ENCODE measurements around the gene AP4M1. TPM values are rescaled to one million over a fixed set of nuclear protein-coding genes. Genes with fewer than 3 reads are reported as not detected.

AP4M1 gene
- total and polyA plus RNA-seq, 2 donors (not counting 1 experiment from before 2014, with no cell fraction given) = 17.2 to 19.6 TPM

DNA sequence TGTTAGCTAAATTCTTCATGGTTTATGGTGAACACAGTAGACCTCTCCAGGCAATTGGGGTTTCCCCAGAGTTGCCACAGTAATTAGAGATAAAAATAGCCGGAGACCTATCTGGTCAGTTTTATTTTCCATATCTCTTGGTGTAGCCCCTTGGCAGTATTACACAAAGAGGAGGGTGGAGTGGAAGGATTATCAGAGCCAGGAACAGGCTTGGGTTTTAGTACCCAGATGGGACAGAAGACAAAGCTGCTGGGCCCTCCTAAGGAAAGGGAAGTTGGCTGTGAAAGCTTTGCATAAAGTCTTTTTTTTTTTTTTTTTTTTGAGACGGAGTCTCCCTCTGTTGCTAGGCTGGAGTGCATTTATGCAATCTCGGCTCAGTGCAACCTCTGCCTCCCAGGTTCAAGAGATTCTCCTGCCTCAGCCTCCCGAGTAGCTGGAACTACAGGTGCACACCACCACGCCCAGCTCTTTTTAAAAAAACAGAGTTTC is 42.1 kb upstream of the AP4M1 start:
- Histone ChIP-seq H3K9me3 (ENCODE audit: control insufficient read depth, insufficient read depth, low read depth, low read length) (no peaks in the 10 kb centered on the region), H3K27me3 (ENCODE audit: control insufficient read depth, insufficient read depth, low read length) (no peaks in the 10 kb centered on the region), H2AFZ (ENCODE audit: low read length) (no peak overlapping the region), H3K4me3 (replicated peaks in 1 of 4; ENCODE audit: control extremely low read depth in 1 of 4, insufficient read depth in 1 of 4, low read depth in 3 of 4, low read length in 4 of 4) (no peak overlapping the region), H4K20me1 (ENCODE audit: control insufficient read depth, extremely low read depth, insufficient read depth, low read length) (no peaks in the 10 kb centered on the region), H3K4me1 (ENCODE audit: control insufficient read depth, extremely low read depth, insufficient read depth, low read length) (no peaks in the 10 kb centered on the region), H3K9ac (ENCODE audit: insufficient read depth, low read length) (no peak overlapping the region), H3K79me2 (ENCODE audit: control insufficient read depth, insufficient read depth, low read length) (no peaks in the 10 kb centered on the region), H3K27ac (ENCODE audit: insufficient read depth, low read length) (no peak overlapping the region), H3K36me3 (ENCODE audit: control insufficient read depth, insufficient read depth, low read length) (peaks cover 10% of the 10 kb centered on the region), H3K4me2 (ENCODE audit: extremely low read depth, insufficient read depth, low read length) (no peak overlapping the region)
- TF ChIP-seq EZH2 (IDR thresholded peaks at IDR 0.05; ENCODE audit: low read length, missing control alignments) = no peak
- TF ChIP-seq, protein P1, sequence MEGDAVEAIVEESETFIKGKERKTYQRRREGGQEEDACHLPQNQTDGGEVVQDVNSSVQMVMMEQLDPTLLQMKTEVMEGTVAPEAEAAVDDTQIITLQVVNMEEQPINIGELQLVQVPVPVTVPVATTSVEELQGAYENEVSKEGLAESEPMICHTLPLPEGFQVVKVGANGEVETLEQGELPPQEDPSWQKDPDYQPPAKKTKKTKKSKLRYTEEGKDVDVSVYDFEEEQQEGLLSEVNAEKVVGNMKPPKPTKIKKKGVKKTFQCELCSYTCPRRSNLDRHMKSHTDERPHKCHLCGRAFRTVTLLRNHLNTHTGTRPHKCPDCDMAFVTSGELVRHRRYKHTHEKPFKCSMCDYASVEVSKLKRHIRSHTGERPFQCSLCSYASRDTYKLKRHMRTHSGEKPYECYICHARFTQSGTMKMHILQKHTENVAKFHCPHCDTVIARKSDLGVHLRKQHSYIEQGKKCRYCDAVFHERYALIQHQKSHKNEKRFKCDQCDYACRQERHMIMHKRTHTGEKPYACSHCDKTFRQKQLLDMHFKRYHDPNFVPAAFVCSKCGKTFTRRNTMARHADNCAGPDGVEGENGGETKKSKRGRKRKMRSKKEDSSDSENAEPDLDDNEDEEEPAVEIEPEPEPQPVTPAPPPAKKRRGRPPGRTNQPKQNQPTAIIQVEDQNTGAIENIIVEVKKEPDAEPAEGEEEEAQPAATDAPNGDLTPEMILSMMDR (conservative IDR thresholded peaks at IDR 0.05 in 1 of 2, IDR thresholded peaks at IDR 0.05 in 1 of 2; ENCODE audit: low read depth in 1 of 2, low read length in 2 of 2) = no peak
- DNase-seq (ENCODE audit: low read depth in 2 of 2) = no peak

DNA sequence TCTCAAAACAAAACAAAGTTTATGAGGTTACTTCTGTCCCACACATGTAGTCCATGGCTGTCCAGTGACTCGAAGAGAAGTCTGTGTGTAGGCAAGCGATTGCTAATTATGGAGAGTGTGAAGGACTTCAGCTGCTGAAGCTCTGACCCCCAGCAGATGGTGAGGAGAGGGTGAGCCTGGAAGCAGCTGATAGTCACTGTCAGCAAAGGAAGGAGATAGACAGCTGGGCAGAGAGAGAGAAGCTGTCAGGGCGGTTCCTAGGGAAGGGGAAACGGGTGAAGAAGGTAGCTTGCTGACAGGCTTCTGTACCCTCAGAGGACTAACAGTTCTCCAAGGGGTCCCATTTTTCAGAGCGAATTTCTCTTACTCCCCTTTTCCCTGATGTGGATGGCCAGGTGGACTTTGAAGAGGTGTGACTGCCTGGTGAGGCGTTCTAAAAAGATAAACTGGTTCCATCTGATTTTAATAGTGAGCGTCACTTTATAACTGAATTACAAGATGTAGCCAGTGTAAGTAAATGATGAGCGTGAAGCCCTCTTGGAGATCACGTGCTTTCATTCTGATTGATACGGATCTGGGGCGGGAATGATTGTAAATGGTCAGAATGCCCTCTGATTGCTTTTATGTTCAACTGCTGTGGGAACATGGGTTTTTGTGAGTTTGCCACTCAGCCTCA is 39.8 kb upstream of the AP4M1 start:
- Histone ChIP-seq H3K27me3 (ENCODE audit: control insufficient read depth, insufficient read depth, low read length) (no peaks in the 10 kb centered on the region), H3K4me3 (replicated peaks in 1 of 4; ENCODE audit: control extremely low read depth in 1 of 4, insufficient read depth in 1 of 4, low read depth in 3 of 4, low read length in 4 of 4) (no peak overlapping the region), H3K9me3 (ENCODE audit: control insufficient read depth, insufficient read depth, low read depth, low read length) (no peaks in the 10 kb centered on the region), H3K4me2 (ENCODE audit: extremely low read depth, insufficient read depth, low read length) (no peak overlapping the region), H2AFZ (ENCODE audit: low read length) (no peak overlapping the region), H4K20me1 (ENCODE audit: control insufficient read depth, extremely low read depth, insufficient read depth, low read length) (no peaks in the 10 kb centered on the region), H3K27ac (ENCODE audit: insufficient read depth, low read length) (no peak overlapping the region), H3K79me2 (ENCODE audit: control insufficient read depth, insufficient read depth, low read length) (no peaks in the 10 kb centered on the region), H3K9ac (ENCODE audit: insufficient read depth, low read length) (no peak overlapping the region), H3K4me1 (ENCODE audit: control insufficient read depth, extremely low read depth, insufficient read depth, low read length) (peaks cover 6% of the 10 kb centered on the region), H3K36me3 (ENCODE audit: control insufficient read depth, insufficient read depth, low read length) (peaks cover 12% of the 10 kb centered on the region)
- TF ChIP-seq EZH2 (IDR thresholded peaks at IDR 0.05; ENCODE audit: low read length, missing control alignments) = no peak
- TF ChIP-seq, protein P1 (conservative IDR thresholded peaks at IDR 0.05 in 1 of 2, IDR thresholded peaks at IDR 0.05 in 1 of 2; ENCODE audit: low read depth in 1 of 2, low read length in 2 of 2) = no peak
- no peak for DNase-seq (ENCODE audit: low read depth in 2 of 2)

DNA sequence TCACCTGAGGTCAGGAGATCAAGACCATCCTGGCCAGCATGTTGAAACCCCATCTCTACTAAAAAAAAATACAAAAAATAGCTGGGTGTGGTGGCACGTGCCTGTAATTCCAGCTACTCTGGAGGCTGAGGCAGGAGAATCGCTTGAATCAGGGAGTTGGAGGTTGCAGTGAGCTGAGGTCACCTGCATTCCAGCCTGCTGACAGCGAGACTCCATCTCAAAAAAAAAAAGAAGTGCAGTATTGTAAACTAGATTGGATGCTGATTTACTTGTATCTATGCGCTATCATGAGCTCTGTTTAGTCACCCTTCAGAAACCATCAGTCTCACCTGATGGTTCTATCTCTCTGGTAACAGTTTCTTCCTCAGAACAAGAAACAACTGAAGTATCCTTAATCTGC is 38.1 kb upstream of the AP4M1 start:
- no peak overlapping the region for H2AFZ ChIP-seq (ENCODE audit: low read length)
- H3K27ac ChIP-seq (ENCODE audit: insufficient read depth, low read length) = no peak overlapping the region
- peaks cover 6% of the 10 kb centered on the region for H3K4me1 ChIP-seq (ENCODE audit: control insufficient read depth, extremely low read depth, insufficient read depth, low read length)
- no peaks in the 10 kb centered on the region for H3K27me3 ChIP-seq (ENCODE audit: control insufficient read depth, insufficient read depth, low read length)
- H3K9ac ChIP-seq (ENCODE audit: insufficient read depth, low read length) = no peak overlapping the region
- peaks cover 6% of the 10 kb centered on the region for H3K36me3 ChIP-seq (ENCODE audit: control insufficient read depth, insufficient read depth, low read length)
- DNase-seq (ENCODE audit: low read depth in 2 of 2) = no peak
- H3K4me3 ChIP-seq (replicated peaks in 1 of 4; ENCODE audit: control extremely low read depth in 1 of 4, insufficient read depth in 1 of 4, low read depth in 3 of 4, low read length in 4 of 4) = no peak overlapping the region
- no peaks in the 10 kb centered on the region for H3K79me2 ChIP-seq (ENCODE audit: control insufficient read depth, insufficient read depth, low read length)
- H3K4me2 ChIP-seq (ENCODE audit: extremely low read depth, insufficient read depth, low read length) = no peak overlapping the region
- H3K9me3 ChIP-seq (ENCODE audit: control insufficient read depth, insufficient read depth, low read depth, low read length) = no peaks in the 10 kb centered on the region
- no peaks in the 10 kb centered on the region for H4K20me1 ChIP-seq (ENCODE audit: control insufficient read depth, extremely low read depth, insufficient read depth, low read length)
- no peak for TF ChIP-seq EZH2 (IDR thresholded peaks at IDR 0.05; ENCODE audit: low read length, missing control alignments)
- TF ChIP-seq, protein P1 (conservative IDR thresholded peaks at IDR 0.05 in 1 of 2, IDR thresholded peaks at IDR 0.05 in 1 of 2; ENCODE audit: low read depth in 1 of 2, low read length in 2 of 2) = no peak

All from fibroblast of lung (primary cell).